COR-L47 (cell line): ENCODE results near the gene VAV2.
"Not testable (repeated sequence)": the region's sequence is repeated elsewhere in the genome, so short reads cannot be mapped to it uniquely, and the experiment has no call there.

Experiments used
- DNase-seq: peaks from one replicate; lab custom pipeline; 2025; lab: John Stamatoyannopoulos, UW

VAV2 gene

GRCh38 chr9:133917375-133917774, 74.7 kb downstream of the VAV2 start:
- no peak for DNase-seq

DNA sequence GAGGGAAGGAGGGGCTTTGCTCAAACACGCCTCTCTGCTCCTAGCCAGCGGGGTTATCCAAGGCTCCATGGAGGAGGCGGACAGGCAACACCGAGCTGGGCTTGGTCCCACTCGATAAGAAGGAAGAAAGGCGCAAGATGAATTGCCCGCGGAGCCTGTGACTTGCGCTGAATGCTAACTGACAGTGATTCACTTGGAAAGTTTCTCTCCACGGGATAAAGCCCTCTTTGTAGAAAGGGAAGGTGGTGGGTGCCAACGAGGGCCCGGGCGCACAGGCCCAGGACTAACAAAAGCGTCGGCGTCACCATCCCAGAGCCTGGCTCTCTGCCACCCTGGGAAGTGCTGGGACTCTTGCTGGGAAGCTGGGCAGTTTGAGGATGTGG, 76.0 kb downstream of the VAV2 start:
- DNase-seq, result no peak

DNA sequence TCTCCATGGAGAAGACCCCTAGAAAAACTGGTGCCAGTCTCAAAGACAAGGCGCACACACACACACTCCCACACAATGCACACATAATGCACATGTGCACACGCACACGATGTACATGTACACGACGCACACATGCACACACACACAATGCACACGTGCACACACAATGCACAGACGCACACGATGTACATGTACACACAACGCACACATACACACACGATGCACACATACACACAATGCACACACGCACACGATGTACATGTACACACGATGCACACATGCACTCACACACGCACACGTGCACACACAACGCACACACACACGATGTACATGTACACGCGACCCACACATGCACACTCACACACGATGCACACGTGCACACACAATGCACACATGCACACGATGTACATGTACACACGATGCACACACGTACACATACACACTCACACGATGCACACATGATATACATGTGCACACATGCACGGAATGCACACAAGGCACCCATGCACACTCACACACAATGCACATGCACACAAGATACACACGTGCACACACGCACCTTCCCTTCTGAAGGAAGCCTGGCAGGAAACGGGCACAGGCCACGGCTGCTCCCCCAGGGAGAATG, 76.5 kb downstream of the VAV2 start:
- DNase-seq, result no peak

DNA sequence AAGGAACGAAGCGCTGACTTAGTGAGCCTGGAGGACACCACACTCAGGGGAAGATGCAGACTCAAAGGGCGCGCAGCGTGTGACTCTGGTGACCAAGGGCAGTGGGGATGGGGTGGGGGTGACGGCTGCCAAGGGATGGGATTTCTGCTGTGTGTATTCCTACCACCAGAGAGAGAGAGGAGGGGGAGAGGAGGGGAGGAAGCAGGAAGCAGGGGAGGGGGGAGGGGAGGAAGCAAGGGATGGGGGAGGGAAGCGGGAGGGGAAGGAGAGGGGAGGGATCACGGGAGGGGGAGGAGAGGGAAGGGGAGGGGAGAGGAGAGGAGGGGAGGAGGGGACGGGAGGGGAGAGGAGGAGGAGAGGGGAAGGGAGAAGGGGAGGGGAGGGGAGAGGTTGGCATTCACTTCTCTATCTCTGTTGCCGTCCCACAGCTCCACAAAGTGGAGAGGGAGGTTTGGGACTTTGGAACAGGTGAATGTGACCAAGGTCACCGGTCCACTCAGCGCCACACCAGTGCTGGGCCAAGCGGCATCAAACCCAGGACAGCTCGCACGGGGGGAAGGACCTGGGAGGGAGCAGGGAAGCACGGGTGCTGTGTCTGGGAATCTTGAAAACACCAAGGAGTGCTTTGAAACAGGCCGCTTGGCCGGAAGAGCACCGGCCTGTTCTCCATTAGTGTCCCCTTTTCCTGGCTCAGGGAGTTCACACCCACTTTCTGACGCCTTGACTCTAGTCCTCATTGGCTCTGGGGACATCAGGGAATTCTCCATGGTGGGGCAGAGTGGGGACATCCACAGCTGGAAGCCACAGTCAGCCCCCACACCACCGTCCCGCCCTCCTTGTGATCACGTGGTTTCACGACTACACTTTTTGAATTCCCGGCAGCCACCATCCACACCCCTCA, 77.4 kb downstream of the VAV2 start:
- DNase-seq, result no peak

GRCh38 chr9:133913571-133914369, 78.4 kb downstream of the VAV2 start:
- no peak for DNase-seq

- DNase-seq, result no peak
Observed at GRCh38 chr9:133910855-133911514, 81.1 kb downstream of the VAV2 start.

- DNase-seq, result no peak
Observed at GRCh38 chr9:133906932-133907910, 84.9 kb downstream of the VAV2 start.

- DNase-seq, result no peak
Observed at GRCh38 chr9:133906218-133906617, 85.9 kb downstream of the VAV2 start.

DNA sequence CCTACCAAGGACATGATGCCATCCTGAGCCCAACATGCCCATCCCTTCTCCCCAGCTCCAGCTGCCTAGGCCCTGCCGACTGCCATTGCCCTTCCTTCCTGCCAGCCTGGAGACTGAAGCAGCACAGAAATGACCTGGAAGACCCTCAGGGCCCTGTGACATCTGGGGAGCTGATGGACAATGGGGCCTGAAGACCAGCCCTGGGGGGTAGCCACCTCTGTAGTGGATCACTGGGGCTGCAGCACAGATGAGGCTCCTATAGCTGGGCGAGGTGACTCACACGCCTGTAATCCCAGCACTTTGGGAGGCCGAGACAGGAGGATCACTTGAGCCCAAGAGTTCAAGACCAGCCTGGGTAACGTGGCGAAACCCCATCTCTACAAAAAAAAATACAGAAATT, 86.6 kb downstream of the VAV2 start:
- no peak for DNase-seq

DNA sequence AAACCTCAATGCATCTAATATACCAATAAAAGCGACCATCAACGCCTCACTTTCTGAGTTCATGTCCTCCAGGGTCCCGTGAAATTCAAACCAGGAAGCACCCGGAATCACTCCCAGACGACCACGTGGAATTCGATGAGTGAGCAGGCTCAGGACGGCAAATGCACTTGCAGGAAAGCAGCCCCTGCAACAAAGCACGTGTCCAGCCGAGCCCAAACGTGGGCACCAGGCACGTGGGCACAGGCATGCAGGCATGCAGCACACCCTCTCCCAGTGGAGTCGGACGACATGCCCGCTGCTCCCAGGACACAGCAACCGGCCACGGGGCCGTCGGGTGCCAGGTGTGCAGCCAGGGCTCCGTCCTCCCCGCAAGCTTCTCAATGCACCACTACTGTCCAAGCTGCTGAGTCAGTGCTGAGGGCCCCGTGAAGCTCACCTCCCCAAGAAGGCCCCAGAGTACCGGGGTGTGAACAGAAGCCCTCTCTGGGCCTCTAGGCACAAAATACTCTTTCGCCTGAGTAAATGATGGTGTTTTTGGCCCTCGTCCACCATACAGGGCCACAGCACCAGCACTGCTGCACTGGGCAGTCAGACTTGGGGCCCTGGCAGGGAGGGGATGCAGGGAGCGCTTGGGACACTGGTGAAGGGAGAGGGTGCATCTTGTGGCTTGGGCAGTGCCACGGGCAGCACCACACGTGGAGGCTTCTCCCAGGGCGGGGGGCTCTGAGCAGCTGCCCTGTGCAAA, 87.6 kb downstream of the VAV2 start:
- no peak for DNase-seq

DNA sequence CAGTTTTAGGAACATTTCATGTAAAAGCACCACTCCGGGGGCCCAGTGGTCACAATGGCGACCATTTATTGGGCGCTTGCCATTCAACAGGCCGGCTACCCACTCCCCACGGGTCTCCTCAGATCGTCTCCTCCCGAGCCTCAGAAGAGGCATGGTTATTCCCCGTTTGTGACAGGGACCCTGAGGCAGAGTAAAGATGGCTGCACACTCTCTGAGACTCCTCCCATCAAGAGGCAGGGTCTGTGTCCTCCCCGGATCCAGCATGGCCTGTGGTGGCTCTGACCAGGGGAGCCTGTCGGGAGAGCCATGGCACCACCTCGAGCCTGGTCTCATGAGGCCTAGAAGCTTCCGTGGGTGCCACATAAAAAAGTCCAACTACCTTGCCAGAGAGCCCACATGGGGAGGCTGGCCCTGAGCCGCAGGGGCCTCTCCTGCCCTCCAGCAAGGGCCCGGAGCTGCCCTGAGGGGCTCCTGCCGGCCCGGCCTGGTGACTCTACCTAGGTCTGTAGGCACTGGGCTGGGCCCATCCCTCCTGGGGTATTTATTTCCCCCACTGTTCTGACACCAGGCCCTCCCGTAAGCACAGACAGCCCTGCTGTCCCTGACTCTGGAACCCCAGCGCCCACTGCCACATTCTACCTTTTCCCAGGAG, 90.8 kb downstream of the VAV2 start:
- DNase-seq, result no peak

GRCh38 chr9:133897675-133898074, 94.4 kb downstream of the VAV2 start:
- no peak for DNase-seq

DNA sequence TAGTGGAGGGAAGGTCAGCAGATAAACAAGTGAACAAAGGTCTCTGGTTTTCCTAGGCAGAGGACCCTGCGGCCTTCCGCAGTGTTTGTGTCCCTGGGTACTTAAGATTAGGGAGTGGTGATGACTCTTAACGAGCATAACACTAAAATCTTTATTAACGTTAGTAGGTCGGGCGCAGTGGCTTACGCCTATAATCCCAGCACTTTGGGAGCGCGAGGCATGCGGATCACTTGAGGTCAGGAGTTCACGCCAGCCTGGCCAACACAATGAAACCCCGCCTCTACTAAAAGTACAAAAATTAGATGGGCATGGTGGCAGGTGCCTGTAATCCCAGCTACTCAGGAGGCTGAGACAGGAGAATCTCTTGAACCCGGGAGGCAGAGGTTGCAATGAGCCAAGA, 96.1 kb downstream of the VAV2 start:
- not testable (repeated sequence) for DNase-seq

- no peak for DNase-seq
Observed at GRCh38 chr9:133895335-133895734, 96.8 kb downstream of the VAV2 start.

GRCh38 chr9:133894377-133895321, 97.5 kb downstream of the VAV2 start:
- no peak for DNase-seq

DNA sequence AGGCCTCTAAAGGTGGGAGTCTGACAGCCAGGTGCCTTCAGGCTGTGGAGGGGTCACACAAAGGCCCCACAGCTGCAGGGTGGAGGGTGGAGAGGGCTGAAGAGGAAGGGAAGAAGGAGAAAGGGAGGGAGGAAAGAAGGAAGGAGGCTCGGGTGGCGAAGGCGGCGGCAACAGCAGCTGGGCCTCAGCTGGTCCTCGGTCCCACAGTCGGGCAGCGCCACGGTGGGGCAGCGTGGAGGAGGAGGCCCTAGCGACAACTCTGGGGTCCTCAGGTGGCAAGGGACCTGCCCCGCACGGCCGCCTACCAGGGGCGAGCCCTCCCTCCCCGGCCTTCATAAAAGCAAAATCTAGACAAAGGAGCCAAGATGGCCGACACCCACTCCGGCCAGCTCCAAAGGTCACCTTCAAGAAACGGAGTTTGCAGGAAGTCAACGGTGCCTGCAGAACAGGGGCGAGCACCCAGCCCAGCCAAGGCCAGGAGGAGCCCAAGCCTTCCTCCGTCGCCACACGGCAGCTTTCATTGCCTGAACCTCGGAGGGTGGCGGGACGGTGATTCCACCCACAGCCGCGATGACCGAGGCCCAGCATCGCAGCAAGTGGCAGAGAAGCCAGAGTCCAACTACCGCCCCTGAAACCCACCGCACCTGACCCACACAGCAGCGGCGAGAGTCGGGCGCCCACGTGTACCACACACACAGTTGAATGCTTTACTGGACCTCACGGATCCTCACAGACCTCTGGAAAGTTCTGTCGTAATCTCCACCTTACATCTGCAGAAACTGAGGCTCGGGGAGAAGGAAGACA, 98.7 kb downstream of the VAV2 start:
- no peak for DNase-seq

- DNase-seq, result peak; percentile 88
Observed at GRCh38 chr9:133892193-133892920, 99.8 kb downstream of the VAV2 start.
